SK-N-MC (cell line): ENCODE data around the gene PON2.
"Not testable (repeated sequence)": the region's sequence is repeated elsewhere in the genome, so short reads cannot be mapped to it uniquely, and the experiment has no call there.

ENCODE experiments used
- DNase-seq: peaks from one replicate; pipeline ENCODE4 v3.0.0-alpha.2; 2011; ENCODE audit warnings: low read depth, low spot score
- H3K27ac ChIP-seq: fragments of 200-600 bp; sonication (generic); 2 replicates; pipeline ENCODE4 v1.5.1; 2016; ENCODE audit warnings: mixed run types
- H3K36me3 ChIP-seq: fragments of 200-600 bp; sonication (generic); 2 replicates; pipeline ENCODE4 v1.6.1; 2017; ENCODE audit warnings: antibody characterized with exemption, low read length, mixed read lengths; ENCODE audit not compliant: insufficient read depth
- H3K4me3 ChIP-seq: fragments of 200-600 bp; sonication (generic); 2 replicates; pipeline ENCODE4 v1.5.1; 2016
- H3K9ac ChIP-seq: fragments of 200-600 bp; sonication (generic); 2 replicates; pipeline ENCODE4 v1.8.0; 2017; ENCODE audit warnings: mixed run types, mixed read lengths; ENCODE audit not compliant: insufficient read length
- H3K9me3 ChIP-seq: fragments of 200-600 bp; sonication (generic); 2 replicates; pipeline ENCODE4 v1.6.1; 2017; ENCODE audit warnings: low read depth, mild to moderate bottlenecking, antibody characterized with exemption, low read length, moderate library complexity, mixed read lengths
- EZH2 ChIP-seq: fragments of 200-600 bp; sonication (generic); IDR thresholded peaks from one replicate; pipeline ENCODE4 v1.6.1; 2017; ENCODE audit warnings: antibody characterized with exemption
- FOXP2 ChIP-seq: optimal IDR thresholded peaks from 2 replicates; pipeline ENCODE3; 2011; ENCODE audit warnings: mild to moderate bottlenecking, moderate library complexity; ENCODE audit not compliant: insufficient read depth; ENCODE audit errors: extremely low read length, control extremely low read depth
- POLR2AphosphoS5 ChIP-seq: IDR thresholded peaks from 2 replicates; pipeline ENCODE4 v1.6.1; 2012; ENCODE audit warnings: mild to moderate bottlenecking, low read depth, low read length, borderline replicate concordance

Gene PON2

DNA sequence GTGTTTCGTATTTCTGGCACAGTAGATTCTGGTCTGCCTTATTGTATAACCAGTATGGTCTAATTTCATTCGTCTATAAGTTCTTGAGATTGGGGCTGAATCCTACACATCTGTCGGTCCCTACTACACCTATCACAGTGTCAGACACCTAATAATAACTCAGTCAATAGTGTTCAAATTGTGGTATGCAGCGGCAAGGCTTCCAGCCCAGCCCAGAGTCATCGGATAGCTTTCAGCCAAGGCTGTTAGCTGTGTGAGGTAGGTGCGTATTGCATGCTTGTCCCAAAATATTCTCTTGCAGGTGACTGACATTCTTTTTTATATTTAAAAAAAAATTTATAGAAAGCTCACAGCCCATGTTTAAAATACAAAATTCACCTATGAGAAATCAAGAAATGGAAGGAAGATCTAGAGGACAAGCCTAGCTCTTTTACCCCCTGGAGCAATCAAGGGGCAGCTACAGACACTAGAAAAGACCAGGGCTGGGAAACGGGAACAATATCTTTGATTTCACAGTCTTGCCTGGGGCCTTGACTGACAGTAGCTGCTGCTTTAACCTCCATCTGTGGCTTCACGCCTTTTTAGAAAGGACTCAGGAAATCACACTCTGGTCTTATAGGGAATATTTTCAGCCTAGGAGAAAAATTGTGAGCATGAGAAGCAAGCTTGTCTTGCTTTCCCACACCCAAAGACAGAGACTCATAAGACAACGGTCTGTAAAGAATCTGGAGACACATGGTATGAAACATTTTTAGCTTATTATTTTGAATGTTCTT is 41.4 kb upstream of the PON2 start:
- Histone ChIP-seq H3K9me3 (no peaks in the 10 kb centered on the region), H3K36me3 (no peaks in the 10 kb centered on the region), H3K4me3 (peak overlapping the region; percentile 38), H3K9ac (peak overlapping the region; percentile 41), H3K27ac (no peak overlapping the region)
- no peak for TF ChIP-seq EZH2
- no peak for TF ChIP-seq POLR2AphosphoS5
- no peak for TF ChIP-seq FOXP2
- DNase-seq: no peak

DNA sequence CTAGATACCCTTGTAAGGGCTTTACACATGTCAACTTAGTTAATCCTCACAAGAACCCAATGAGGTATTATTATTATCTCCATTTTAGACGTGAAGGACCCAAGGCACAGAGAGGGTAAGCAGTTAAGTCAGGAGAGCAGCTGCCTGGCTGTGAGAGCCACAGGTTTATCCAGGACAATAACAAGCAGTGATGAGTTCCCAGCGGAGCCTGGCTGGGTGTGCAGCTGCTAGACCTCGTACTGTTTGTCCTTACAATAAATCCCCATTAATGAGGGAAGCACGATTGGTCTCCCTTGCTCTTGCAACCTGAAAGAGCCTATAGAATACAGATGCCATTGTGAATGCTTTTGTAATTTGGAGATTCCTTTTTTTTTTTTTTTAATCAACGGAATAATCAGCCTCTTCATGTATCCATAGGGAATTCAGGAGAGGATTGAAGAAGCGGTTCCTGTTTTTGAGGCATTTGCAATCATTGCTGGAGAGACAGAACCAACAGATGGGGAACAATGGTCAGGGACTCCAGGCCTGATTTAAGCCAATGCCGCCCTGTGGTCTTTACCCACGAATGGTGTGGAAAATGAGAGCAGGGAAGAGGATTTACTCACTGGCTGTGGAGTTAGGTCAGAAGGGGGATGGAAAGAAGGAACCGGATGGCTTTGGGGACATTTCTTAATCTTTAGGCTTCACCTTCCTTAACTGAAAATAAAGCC is 38.6 kb upstream of the PON2 start:
- no peak for DNase-seq
- no peak overlapping the region for H3K4me3 ChIP-seq
- H3K9ac ChIP-seq: no peak overlapping the region
- no peaks in the 10 kb centered on the region for H3K9me3 ChIP-seq
- no peaks in the 10 kb centered on the region for H3K36me3 ChIP-seq
- no peak overlapping the region for H3K27ac ChIP-seq
- TF ChIP-seq FOXP2: no peak
- TF ChIP-seq EZH2: no peak
- no peak for TF ChIP-seq POLR2AphosphoS5

- DNase-seq: no peak
- no peak overlapping the region for H3K27ac ChIP-seq
- TF ChIP-seq EZH2 (no peak), FOXP2 (no peak), POLR2AphosphoS5 (no peak)
Measured at GRCh38 chr7:95472581-95473161, 37.8 kb upstream of the PON2 start.

GRCh38 chr7:95471071-95471470 is 36.2 kb upstream of the PON2 start:
- Histone ChIP-seq H3K9ac (no peak overlapping the region), H3K27ac (no peak overlapping the region), H3K36me3 (no peaks in the 10 kb centered on the region), H3K4me3 (no peak overlapping the region), H3K9me3 (no peaks in the 10 kb centered on the region)
- no peak for DNase-seq
- TF ChIP-seq FOXP2: no peak
- TF ChIP-seq POLR2AphosphoS5: no peak
- TF ChIP-seq EZH2: no peak

More at GRCh38 chr7:95472581-95473161, 37.8 kb upstream of the PON2 start:
- Histone ChIP-seq H3K36me3 (no peaks in the 10 kb centered on the region), H3K4me3 (no peak overlapping the region), H3K9ac (no peak overlapping the region), H3K9me3 (no peaks in the 10 kb centered on the region)

- Histone ChIP-seq H3K36me3 (no peaks in the 10 kb centered on the region), H3K27ac (no peak overlapping the region), H3K9ac (no peak overlapping the region), H3K9me3 (no peaks in the 10 kb centered on the region), H3K4me3 (no peak overlapping the region; the same call in 1 of the 2 replicates)
- TF ChIP-seq POLR2AphosphoS5: no peak
- no peak for TF ChIP-seq FOXP2
- no peak for TF ChIP-seq EZH2
- DNase-seq: no peak
Measured at GRCh38 chr7:95470452-95470851, 35.6 kb upstream of the PON2 start.

DNA sequence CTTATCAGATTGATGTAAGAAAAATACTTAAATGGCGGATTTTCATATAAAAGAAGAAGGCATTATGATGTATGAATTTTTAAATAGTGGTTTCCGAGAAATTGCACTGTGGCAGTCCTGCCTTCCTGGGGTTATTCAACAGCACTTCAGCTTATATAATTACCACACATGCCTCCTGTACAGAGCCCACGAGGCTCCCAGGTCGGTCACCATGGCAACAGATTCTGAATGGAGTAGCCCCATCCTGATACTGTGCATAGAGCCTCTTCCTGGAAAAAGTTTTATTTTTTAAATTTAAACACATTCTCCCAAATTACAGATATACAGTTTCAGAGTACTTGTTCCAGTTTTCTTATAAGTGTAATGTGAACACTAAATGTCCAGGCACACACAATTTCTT is 35.0 kb upstream of the PON2 start:
- H3K9me3 ChIP-seq: no peaks in the 10 kb centered on the region
- H3K36me3 ChIP-seq: no peaks in the 10 kb centered on the region
- H3K9ac ChIP-seq: no peak overlapping the region
- no peak overlapping the region for H3K27ac ChIP-seq
- no peak for DNase-seq
- H3K4me3 ChIP-seq: no peak overlapping the region
- TF ChIP-seq POLR2AphosphoS5 (no peak), FOXP2 (no peak), EZH2 (no peak)

DNA sequence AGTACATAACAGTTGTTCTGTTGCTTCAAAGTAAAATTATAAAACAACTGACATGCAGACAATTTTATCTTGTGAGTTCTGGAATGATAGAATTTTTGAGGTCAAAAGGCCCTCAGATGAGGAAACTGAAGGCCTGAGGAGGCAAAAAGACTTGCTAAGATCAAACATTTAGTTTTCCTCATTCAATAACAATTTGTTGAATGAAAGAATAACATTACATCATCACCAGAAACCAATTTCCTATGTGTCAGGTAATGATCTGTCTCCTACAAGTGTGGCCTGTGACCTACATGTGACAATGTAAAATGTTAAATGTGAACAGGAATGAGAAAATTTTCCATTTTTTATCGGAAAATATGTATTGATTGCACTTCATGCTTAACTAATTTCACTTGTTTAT is 34.4 kb upstream of the PON2 start:
- Histone ChIP-seq H3K9me3 (no peaks in the 10 kb centered on the region), H3K9ac (no peak overlapping the region), H3K27ac (no peak overlapping the region), H3K4me3 (no peak overlapping the region), H3K36me3 (no peaks in the 10 kb centered on the region)
- TF ChIP-seq POLR2AphosphoS5 (no peak), EZH2 (no peak), FOXP2 (no peak)
- no peak for DNase-seq

DNA sequence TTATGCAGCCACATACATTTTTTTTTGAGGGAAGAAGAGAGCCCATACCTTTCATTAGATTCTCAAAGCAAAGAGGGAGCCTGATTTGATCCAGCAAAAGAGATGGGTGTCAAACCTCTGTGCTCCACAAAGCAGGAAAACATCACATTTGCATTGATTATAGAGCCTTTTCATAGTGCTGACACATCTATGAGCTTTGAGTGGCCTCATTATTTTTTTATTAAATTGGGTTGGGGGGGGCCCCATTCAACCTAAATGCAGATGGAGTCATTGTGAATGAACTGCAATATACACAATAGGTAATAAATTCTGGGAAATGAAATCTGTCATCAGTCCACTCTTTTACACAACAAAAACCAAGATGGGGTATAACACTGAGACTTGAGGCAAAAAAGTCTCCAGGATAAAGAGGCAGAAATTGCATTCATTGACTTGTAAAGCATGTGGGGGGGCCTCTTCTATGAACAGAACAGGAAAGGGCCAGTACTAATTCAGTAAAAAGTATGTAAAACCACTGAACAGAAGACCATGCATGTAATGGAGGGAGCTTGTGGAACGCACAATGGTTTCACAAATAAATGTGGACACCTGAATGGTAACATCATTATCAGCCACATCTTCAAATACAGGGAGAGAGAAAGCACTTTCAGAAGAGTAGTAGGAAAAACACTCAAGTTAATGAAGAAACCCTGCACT is 33.2 kb upstream of the PON2 start:
- Histone ChIP-seq H3K9me3 (no peaks in the 10 kb centered on the region), H3K27ac (no peak overlapping the region), H3K9ac (no peak overlapping the region), H3K36me3 (no peaks in the 10 kb centered on the region), H3K4me3 (no peak overlapping the region)
- no peak for TF ChIP-seq EZH2
- TF ChIP-seq POLR2AphosphoS5: no peak
- no peak for TF ChIP-seq FOXP2
- DNase-seq: no peak

- H3K4me3 ChIP-seq, DNase-seq, H3K27ac ChIP-seq, H3K36me3 ChIP-seq, H3K9ac ChIP-seq, H3K9me3 ChIP-seq: not testable (repeated sequence)
Measured at GRCh38 chr7:95460653-95461052, 25.8 kb upstream of the PON2 start.
